NCI-H2107 (cell line): ENCODE results near the gene VOPP1.

Experiments used
- DNase-seq: peaks from one replicate; lab custom pipeline; 2025; lab: John Stamatoyannopoulos, UW

The VOPP1 gene

GRCh38 chr7:55432939-55433784 is 139.1 kb downstream of the VOPP1 start:
- DNase-seq: peak; percentile 64

GRCh38 chr7:55432506-55432905 is 139.8 kb downstream of the VOPP1 start:
- no peak for DNase-seq

GRCh38 chr7:55431898-55432297 is 140.4 kb downstream of the VOPP1 start:
- no peak for DNase-seq

- no peak for DNase-seq
Observed at GRCh38 chr7:55429835-55430499, 142.3 kb downstream of the VOPP1 start.

GRCh38 chr7:55427800-55428199 is 144.5 kb downstream of the VOPP1 start:
- peak; percentile 74 for DNase-seq

- DNase-seq: no peak
Observed at GRCh38 chr7:55427342-55427741, 145.0 kb downstream of the VOPP1 start.

DNA sequence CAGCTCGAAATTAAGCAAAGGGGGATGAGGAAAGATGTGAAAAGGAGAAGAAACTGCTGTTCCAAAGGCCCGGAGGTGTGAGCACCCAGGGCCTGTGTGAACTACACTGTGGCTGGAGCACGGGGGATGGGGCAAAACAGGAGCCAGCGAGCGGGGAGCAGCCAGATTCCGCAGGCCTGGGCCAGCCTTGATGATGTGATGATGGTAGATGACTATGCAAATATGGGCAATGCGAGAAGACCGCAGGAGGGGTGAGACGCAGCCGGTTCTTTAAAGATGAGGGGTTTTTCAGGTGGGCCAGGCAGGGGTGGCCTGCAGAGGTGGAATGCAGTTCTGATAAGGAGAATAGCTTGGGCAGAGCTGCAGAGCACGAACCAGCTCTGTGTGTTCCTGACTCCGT is 145.6 kb downstream of the VOPP1 start:
- no peak for DNase-seq

GRCh38 chr7:55425141-55425752 is 147.1 kb downstream of the VOPP1 start:
- DNase-seq: no peak

DNA sequence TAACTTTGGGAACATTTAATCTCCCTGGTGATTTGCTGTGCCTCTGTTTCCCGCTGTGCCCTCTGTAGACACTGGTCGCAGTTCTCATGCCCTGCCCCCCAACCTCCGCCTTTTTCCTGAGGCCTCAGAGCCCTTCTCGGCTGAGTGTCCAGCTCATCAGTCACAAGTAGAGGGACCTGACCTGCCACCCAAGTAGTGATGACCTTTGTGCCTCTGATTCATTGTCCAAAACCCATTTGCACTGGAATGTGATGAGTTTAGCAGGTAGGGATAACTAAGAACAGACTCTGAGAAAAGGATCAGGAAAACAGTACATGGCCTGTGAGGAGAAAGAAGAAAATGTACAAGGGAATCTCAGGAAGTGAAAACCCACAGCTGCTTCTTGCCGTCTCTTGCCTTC is 148.4 kb downstream of the VOPP1 start:
- no peak for DNase-seq

DNA sequence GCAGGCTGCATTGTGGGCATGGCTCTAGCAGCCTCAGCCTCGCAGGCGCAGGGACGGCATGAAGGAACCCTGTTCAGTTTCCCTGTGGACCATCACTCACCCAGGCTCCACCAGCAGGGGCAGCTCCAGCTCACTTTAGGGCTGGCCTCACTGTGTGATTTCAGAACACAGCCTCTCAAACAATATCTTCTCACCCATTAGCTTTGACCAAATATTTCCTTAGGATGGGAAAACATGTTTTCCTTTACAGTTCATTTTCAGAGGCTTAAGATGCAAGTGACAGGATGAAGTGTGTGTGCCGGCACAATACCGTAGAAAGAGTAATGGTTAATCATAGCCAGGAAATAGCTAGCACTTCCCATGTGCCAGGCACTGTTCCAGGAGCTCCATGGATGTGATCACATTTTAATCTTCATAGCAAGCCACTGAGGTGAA is 149.0 kb downstream of the VOPP1 start:
- no peak for DNase-seq
